PC-3 (cell line): Measurements from ENCODE around the gene RETREG3. TPM values are rescaled to one million over a fixed set of nuclear protein-coding genes. Genes with fewer than 3 reads are reported as not detected.

ENCODE experiments used
- ATAC-seq: fragments of 200-7000 bp; cut with Tn5 transposase; 2 replicates; pipeline ENCODE4 v1.9.1; 2020; ENCODE audit warnings: mild to moderate bottlenecking, moderate library complexity
- BruUV-seq: library from RNA; stranded (reverse); fragments of 400-500 nt; replicated peaks from 2 replicates; lab custom pipeline; 2021; lab: Mats Ljungman, UMichigan
- CTCF ChIA-PET: fragments of 300-600 bp; sonication (Branson Sonifier 250); formaldehyde crosslinking; loops from one replicate; lab custom pipeline; 2022; ENCODE audit warnings: antibody characterized with exemption; lab: Charles Lee
- POLR2A ChIA-PET: fragments of 300-600 bp; sonication (Branson Sonifier 250); formaldehyde crosslinking; loops from one replicate; lab custom pipeline; 2022; ENCODE audit warnings: antibody characterized with exemption; ENCODE audit not compliant: unreplicated experiment; lab: Charles Lee
- DNase-seq: peaks from one replicate; pipeline ENCODE4 v3.0.0-alpha.2; 2015
- H2AFZ ChIP-seq: fragments of 300-600 bp; sonication (generic); 2 replicates; pipeline ENCODE4 v1.6.0; 2016; ENCODE audit warnings: antibody characterized with exemption, low read length
- H3F3A ChIP-seq: fragments of 300-600 bp; sonication (generic); one replicate; pipeline ENCODE4 v1.6.0; 2017; ENCODE audit warnings: antibody characterized with exemption, low read length, control low read depth, mild to moderate bottlenecking; ENCODE audit not compliant: unreplicated experiment
- H3K27ac ChIP-seq: fragments of 300-600 bp; sonication (generic); 2 replicates; pipeline ENCODE4 v1.5.1; 2016; ENCODE audit warnings: mild to moderate bottlenecking, low read length
- H3K27me3 ChIP-seq: fragments of 300-600 bp; sonication (generic); 2 replicates; pipeline ENCODE4 v1.6.1; 2016; ENCODE audit warnings: low read length, mixed read lengths
- H3K36me3 ChIP-seq: fragments of 300-600 bp; sonication (generic); 2 replicates; pipeline ENCODE4 v1.6.1; 2016; ENCODE audit warnings: low read depth, mixed run types, low read length, mixed read lengths
- H3K4me1 ChIP-seq: fragments of 300-600 bp; sonication (generic); 2 replicates; pipeline ENCODE4 v1.5.1; 2016; ENCODE audit warnings: low read length; ENCODE audit not compliant: insufficient read depth
- H3K4me2 ChIP-seq: fragments of 300-600 bp; sonication (generic); 2 replicates; pipeline ENCODE4 v1.6.0; 2016; ENCODE audit warnings: low read length
- H3K4me3 ChIP-seq: fragments of 300-600 bp; sonication (generic); 2 replicates; pipeline ENCODE4 v1.5.1; 2016; ENCODE audit warnings: mild to moderate bottlenecking, low read length, mixed read lengths
- H3K79me2 ChIP-seq: fragments of 300-600 bp; sonication (generic); 2 replicates; pipeline ENCODE4 v1.6.1; 2017; ENCODE audit warnings: low read length, mixed read lengths
- H3K9ac ChIP-seq: fragments of 300-600 bp; sonication (generic); 2 replicates; pipeline ENCODE4 v1.6.0; 2016; ENCODE audit warnings: mild to moderate bottlenecking, low read length
- H3K9me2 ChIP-seq: fragments of 300-600 bp; sonication (generic); replicated peaks from 2 replicates; pipeline ENCODE4 v1.6.1; 2016; ENCODE audit warnings: mixed run types, low read length, mixed read lengths
- H3K9me3 ChIP-seq: fragments of 300-600 bp; sonication (generic); 2 replicates; pipeline ENCODE4 v1.6.1; 2016; ENCODE audit warnings: low read length, mixed read lengths
- H4K20me1 ChIP-seq: fragments of 300-600 bp; sonication (generic); 2 replicates; pipeline ENCODE4 v1.6.1; 2016; ENCODE audit warnings: low read length, mixed read lengths
- CTCF ChIP-seq: fragments of 300-600 bp; sonication (generic); conservative IDR thresholded peaks from 2 replicates; pipeline ENCODE4 v1.5.1; 2017; ENCODE audit warnings: antibody characterized with exemption, low read depth, mild to moderate bottlenecking, low read length
- EZH2 ChIP-seq: fragments of 300-600 bp; sonication (generic); IDR thresholded peaks from one replicate; pipeline ENCODE4 v1.6.1; 2017; ENCODE audit warnings: antibody characterized with exemption, mild to moderate bottlenecking, low read length; ENCODE audit not compliant: unreplicated experiment
- EZH2phosphoT487 ChIP-seq: fragments of 300-600 bp; sonication (generic); IDR thresholded peaks from 2 replicates; pipeline ENCODE4 v1.6.1; 2018; ENCODE audit warnings: mild to moderate bottlenecking, antibody characterized with exemption, low read length, borderline replicate concordance
- intact Hi-C: fragments of 100-400 bp; cut with micrococcal nuclease; formaldehyde crosslinking; loops from 2 replicates; pipeline ENCODE4 v1.9.0; 2023
- total RNA-seq: library from RNA; depleted of rRNA; stranded (reverse); fragments of >200 nt; gene quantifications from 2 replicates; pipeline ENCODE4 v1.2.3, GENCODE V29; 2014

The RETREG3 gene
- total RNA-seq, 1 experiment from 2014 or later = 19.3 TPM

GRCh38 chr17:42536372-42537155, 72.6 kb downstream of the RETREG3 start:
- H3K27me3 ChIP-seq = no peaks in the 10 kb centered on the region
- DNase-seq (peak; percentile 66), ATAC-seq (peak; percentile 80)
- peak overlapping the region; percentile 72 for H2AFZ ChIP-seq
- no peak for TF ChIP-seq CTCF
- TF ChIP-seq EZH2 = no peak
- no peak for TF ChIP-seq EZH2phosphoT487
- H3K4me1 ChIP-seq = peaks cover 19% of the 10 kb centered on the region
- peak overlapping the region; percentile 52 for H3K9ac ChIP-seq
- no peaks in the 10 kb centered on the region for H4K20me1 ChIP-seq
- ChIA-PET POLR2A (interaction anchor here (0.6 kb wide), 2 partner anchors 17 to 18 kb away, joined by 4 read pairs; no protein-coding TSS in a partner anchor), CTCF (interaction anchor here (1.0 kb wide), 1 partner anchor 72 kb away, joined by 3 read pairs; no protein-coding TSS in a partner anchor)
- no peaks in the 10 kb centered on the region for H3K36me3 ChIP-seq
- BruUV-seq = TSS peak; percentile 50
- H3K79me2 ChIP-seq = no peaks in the 10 kb centered on the region
- intact Hi-C loops = no loop called here
- no peak overlapping the region for H3K27ac ChIP-seq
- peak overlapping the region; percentile 68 for H3K4me3 ChIP-seq
- peak overlapping the region; percentile 85 for H3K4me2 ChIP-seq
- H3K9me2 ChIP-seq = no peaks in the 10 kb centered on the region
- no peaks in the 10 kb centered on the region for H3F3A ChIP-seq
- H3K9me3 ChIP-seq = no peaks in the 10 kb centered on the region

- Histone ChIP-seq H3K36me3 (no peaks in the 10 kb centered on the region), H3K4me3 (peak within 1 kb of the TSS; percentile 68), H3K9me3 (no peaks in the 10 kb centered on the region), H4K20me1 (no peaks in the 10 kb centered on the region), H3K79me2 (no peaks in the 10 kb centered on the region), H3F3A (no peaks in the 10 kb centered on the region), H3K4me2 (peak within 1 kb of the TSS; percentile 85), H2AFZ (peak within 1 kb of the TSS; percentile 87), H3K4me1 (peaks cover 14% of the 10 kb centered on the region), H3K27me3 (no peaks in the 10 kb centered on the region), H3K9ac (peak within 1 kb of the TSS; percentile 58), H3K9me2 (no peaks in the 10 kb centered on the region), H3K27ac (peak within 1 kb of the TSS; percentile 23; the same call in 1 of the 2 replicates)
- intact Hi-C loops = no loop called here
- ATAC-seq (peak; percentile 78), DNase-seq (peak; percentile 73)
- TF ChIP-seq EZH2 (no peak), CTCF (no peak)
- CTCF ChIA-PET = interaction anchor here (1.0 kb wide), 1 partner anchor 73 kb away, joined by 3 read pairs; no protein-coding TSS in a partner anchor
- no TSS peak for BruUV-seq
- POLR2A ChIA-PET = interaction anchor here (0.6 kb wide), 1 partner anchor 19 kb away, joined by 4 read pairs; no protein-coding TSS in a partner anchor
Observed at GRCh38 chr17:42536048-42536371, 73.2 kb downstream of the RETREG3 start, which contains the start of gene NAGLU. Gene NAGLU (plus strand): TSS chr17:42536241. CDS start chr17:42536273, 32 bp downstream.
